ENCODE results near the gene TRNT1.

TRNT1 gene

GRCh38 chr3:3134750-3135448 is 8.2 kb downstream of the TRNT1 start:
- no peaks in the 10 kb centered on the region for H3K27me3 Mint-ChIP-seq (ENCODE audit: low read depth)
- H3K27ac Mint-ChIP-seq, result peak overlapping the region; percentile 7
- peaks cover 31% of the 10 kb centered on the region for H3K4me1 Mint-ChIP-seq (ENCODE audit: low read depth)
- no peaks in the 10 kb centered on the region for H3K9me3 Mint-ChIP-seq
- no peak overlapping the region for H3K4me3 Mint-ChIP-seq
- peaks cover 53% of the 10 kb centered on the region for H3K36me3 Mint-ChIP-seq (ENCODE audit: low read depth)

DNA sequence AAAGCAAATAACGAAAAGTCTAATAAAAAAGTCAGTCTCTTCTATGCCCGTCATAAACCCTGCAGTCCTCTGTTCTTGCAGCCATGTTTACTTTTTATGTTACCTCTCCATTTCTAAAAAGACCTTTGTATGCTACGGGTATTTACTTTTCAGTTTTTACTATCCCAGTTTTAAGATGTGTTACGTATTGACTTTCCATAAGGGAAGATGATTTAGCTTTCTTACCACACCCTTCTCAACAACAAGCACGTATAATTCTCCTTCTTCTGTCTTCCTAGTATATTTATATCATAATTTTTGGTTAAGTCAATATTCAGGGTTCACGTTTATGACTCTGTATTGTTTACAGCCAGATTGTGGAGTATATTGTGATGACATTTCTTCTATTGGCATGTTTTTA is 10.8 kb downstream of the TRNT1 start:
- Mint-ChIP-seq H3K36me3 (ENCODE audit: low read depth) (peaks cover 54% of the 10 kb centered on the region), H3K4me3 (no peak overlapping the region), H3K4me1 (ENCODE audit: low read depth) (peaks cover 29% of the 10 kb centered on the region), H3K9me3 (no peaks in the 10 kb centered on the region), H3K27me3 (ENCODE audit: low read depth) (no peaks in the 10 kb centered on the region), H3K27ac (no peak overlapping the region)

GRCh38 chr3:3141939-3142338 is 15.2 kb downstream of the TRNT1 start:
- H3K9me3 Mint-ChIP-seq, result no peaks in the 10 kb centered on the region
- peaks cover 12% of the 10 kb centered on the region for H3K4me1 Mint-ChIP-seq (ENCODE audit: low read depth)
- H3K27ac Mint-ChIP-seq, result no peak overlapping the region
- no peaks in the 10 kb centered on the region for H3K27me3 Mint-ChIP-seq (ENCODE audit: low read depth)
- H3K36me3 Mint-ChIP-seq (ENCODE audit: low read depth), result peaks cover 62% of the 10 kb centered on the region
- H3K4me3 Mint-ChIP-seq, result no peak overlapping the region

DNA sequence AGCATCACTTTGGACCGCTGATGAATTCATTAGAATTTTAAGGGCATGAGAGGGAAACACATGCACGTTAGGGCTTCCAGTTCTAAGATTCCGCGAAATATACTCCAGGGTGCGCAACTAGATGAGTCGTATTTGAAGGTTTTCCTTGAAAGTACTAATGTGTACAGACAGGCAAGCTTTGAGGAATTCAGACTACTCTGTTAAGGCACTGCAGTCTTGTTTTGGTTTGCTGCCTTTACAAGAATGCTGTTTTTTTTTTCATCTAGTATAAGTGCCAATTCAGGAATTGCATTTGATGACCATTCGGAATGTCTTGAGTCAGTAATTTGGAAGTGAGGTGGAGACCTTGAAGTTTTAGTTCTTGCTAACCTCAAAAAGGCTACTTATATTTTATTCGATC is 19.1 kb downstream of the TRNT1 start:
- Mint-ChIP-seq H3K36me3 (ENCODE audit: low read depth) (peaks cover 48% of the 10 kb centered on the region), H3K27ac (no peak overlapping the region), H3K4me3 (no peak overlapping the region), H3K27me3 (ENCODE audit: low read depth) (no peaks in the 10 kb centered on the region), H3K9me3 (no peaks in the 10 kb centered on the region), H3K4me1 (ENCODE audit: low read depth) (peaks cover 5% of the 10 kb centered on the region)

- H3K4me1 Mint-ChIP-seq (ENCODE audit: low read depth), result peaks cover 13% of the 10 kb centered on the region
- H3K36me3 Mint-ChIP-seq (ENCODE audit: low read depth), result peaks cover 55% of the 10 kb centered on the region
- no peaks in the 10 kb centered on the region for H3K9me3 Mint-ChIP-seq
- no peaks in the 10 kb centered on the region for H3K27me3 Mint-ChIP-seq (ENCODE audit: low read depth)
- H3K4me3 Mint-ChIP-seq, result no peak overlapping the region
- no peak overlapping the region for H3K27ac Mint-ChIP-seq
Observed at GRCh38 chr3:3149560-3149959, 22.8 kb downstream of the TRNT1 start.

DNA sequence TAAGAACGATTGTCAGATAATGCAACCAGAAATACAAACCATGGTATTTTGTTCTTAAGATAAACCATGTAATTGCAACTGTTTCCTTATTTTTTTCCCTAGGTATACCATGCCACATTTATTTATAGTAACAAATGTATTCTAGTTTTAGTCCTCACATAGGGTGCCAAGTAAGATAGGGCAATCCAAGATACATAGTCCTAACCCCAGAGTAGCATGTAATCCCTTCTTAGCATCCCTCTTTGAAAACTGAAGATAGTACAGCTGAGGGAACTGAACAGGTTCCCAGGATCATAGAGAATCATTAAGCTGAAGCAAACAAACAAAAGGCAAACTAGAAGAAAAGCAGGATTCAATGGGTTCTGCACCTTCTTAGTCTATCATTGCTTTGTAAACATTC is 24.8 kb downstream of the TRNT1 start:
- peaks cover 14% of the 10 kb centered on the region for H3K4me1 Mint-ChIP-seq (ENCODE audit: low read depth)
- H3K9me3 Mint-ChIP-seq, result no peaks in the 10 kb centered on the region
- no peak overlapping the region for H3K4me3 Mint-ChIP-seq
- H3K27me3 Mint-ChIP-seq (ENCODE audit: low read depth), result no peaks in the 10 kb centered on the region
- no peak overlapping the region for H3K27ac Mint-ChIP-seq
- H3K36me3 Mint-ChIP-seq (ENCODE audit: low read depth), result peaks cover 50% of the 10 kb centered on the region

GRCh38 chr3:3154879-3155610 is 28.3 kb downstream of the TRNT1 start:
- Mint-ChIP-seq H3K27me3 (ENCODE audit: low read depth) (no peaks in the 10 kb centered on the region), H3K9me3 (no peaks in the 10 kb centered on the region), H3K36me3 (ENCODE audit: low read depth) (peaks cover 60% of the 10 kb centered on the region), H3K4me1 (ENCODE audit: low read depth) (peaks cover 16% of the 10 kb centered on the region), H3K4me3 (no peak overlapping the region), H3K27ac (no peak overlapping the region)

DNA sequence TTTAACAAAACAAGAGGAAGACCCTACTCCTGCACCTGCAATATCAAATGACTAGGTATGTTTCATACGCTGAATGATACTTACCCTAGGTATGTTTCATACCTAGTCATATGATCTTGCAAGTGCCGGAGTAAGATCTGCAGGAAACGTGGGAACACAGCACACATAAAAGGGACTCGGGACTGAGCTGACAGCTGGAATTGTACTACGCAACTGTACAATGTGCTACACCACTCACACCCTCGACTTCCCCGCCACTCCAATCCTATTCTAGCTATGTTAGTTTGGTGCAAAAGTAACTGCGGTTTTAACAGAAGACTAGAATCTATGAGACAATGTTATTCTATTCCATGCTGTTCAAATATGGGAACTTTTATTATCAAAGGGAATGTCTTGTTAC is 30.7 kb downstream of the TRNT1 start:
- H3K9me3 Mint-ChIP-seq, result no peaks in the 10 kb centered on the region
- H3K4me3 Mint-ChIP-seq, result no peak overlapping the region
- H3K36me3 Mint-ChIP-seq (ENCODE audit: low read depth), result peaks cover 56% of the 10 kb centered on the region
- H3K27ac Mint-ChIP-seq, result no peak overlapping the region
- peaks cover 10% of the 10 kb centered on the region for H3K4me1 Mint-ChIP-seq (ENCODE audit: low read depth)
- no peaks in the 10 kb centered on the region for H3K27me3 Mint-ChIP-seq (ENCODE audit: low read depth)

DNA sequence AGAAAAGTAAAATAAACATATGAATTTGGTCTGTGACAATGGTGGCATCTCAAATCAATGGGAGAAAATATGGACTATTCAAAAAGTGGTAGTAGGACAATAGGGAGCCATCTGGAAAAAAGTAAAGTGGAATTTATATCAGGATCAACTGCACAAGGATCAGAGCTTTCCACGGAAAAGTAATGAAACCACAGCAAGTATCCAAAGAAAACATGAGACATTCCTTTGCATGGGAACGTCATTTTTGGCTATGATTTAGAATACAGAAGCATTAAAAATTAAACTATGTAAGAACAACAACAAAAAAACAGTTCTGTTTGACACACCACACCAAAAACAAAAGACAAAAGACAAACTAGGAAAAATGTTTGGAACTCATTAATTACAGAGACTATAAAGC is 34.1 kb downstream of the TRNT1 start:
- H3K27ac Mint-ChIP-seq, result no peak overlapping the region
- peaks cover 2% of the 10 kb centered on the region for H3K4me1 Mint-ChIP-seq (ENCODE audit: low read depth)
- H3K4me3 Mint-ChIP-seq, result no peak overlapping the region
- H3K36me3 Mint-ChIP-seq (ENCODE audit: low read depth), result peaks cover 61% of the 10 kb centered on the region
- H3K9me3 Mint-ChIP-seq, result no peaks in the 10 kb centered on the region
- no peaks in the 10 kb centered on the region for H3K27me3 Mint-ChIP-seq (ENCODE audit: low read depth)

DNA sequence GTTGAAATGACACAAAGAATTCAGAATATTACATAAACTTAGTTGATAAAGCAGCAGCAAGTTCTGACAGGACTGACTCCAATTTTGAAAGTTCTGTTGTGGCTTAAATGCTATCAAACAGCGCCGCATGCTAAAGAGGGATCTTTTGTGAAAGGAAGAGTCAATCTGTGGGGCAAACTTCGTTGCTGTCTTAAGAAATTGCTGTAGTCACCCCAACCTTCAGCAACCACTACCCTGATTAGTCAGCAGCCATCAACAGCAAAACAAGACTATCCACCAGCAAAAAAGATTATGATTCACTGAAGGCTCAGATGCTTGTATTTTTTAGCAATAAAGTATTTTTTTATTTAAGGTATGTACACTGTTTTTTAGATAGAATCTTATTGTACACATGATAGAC is 38.5 kb downstream of the TRNT1 start:
- no peaks in the 10 kb centered on the region for H3K27me3 Mint-ChIP-seq (ENCODE audit: low read depth)
- no peaks in the 10 kb centered on the region for H3K9me3 Mint-ChIP-seq
- H3K4me3 Mint-ChIP-seq, result no peak overlapping the region
- H3K4me1 Mint-ChIP-seq (ENCODE audit: low read depth), result no peaks in the 10 kb centered on the region
- H3K27ac Mint-ChIP-seq, result no peak overlapping the region
- H3K36me3 Mint-ChIP-seq (ENCODE audit: low read depth), result peaks cover 52% of the 10 kb centered on the region

DNA sequence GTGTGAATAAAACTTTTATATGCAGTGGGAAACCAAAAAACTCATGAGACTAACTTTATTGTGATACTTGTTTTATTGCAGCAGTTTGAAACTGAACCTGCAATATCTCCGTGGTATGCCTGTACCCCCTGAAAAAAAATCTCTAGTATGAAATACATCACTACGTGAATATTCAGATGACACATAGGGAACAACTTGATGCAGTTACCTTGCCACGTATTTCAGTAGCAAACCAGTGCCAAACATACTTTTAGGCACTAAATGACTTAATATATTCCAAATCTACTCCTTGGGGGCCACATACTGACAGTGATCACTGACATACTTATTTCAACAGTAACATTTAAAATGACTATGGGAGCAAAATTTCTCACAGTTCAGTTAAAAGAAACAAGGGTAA is 38.9 kb downstream of the TRNT1 start:
- Mint-ChIP-seq H3K9me3 (no peaks in the 10 kb centered on the region), H3K27me3 (ENCODE audit: low read depth) (no peaks in the 10 kb centered on the region), H3K27ac (no peak overlapping the region), H3K4me1 (ENCODE audit: low read depth) (no peaks in the 10 kb centered on the region), H3K4me3 (no peak overlapping the region), H3K36me3 (ENCODE audit: low read depth) (peaks cover 52% of the 10 kb centered on the region)

- Mint-ChIP-seq H3K27ac (peak overlapping the region; percentile 77), H3K27me3 (ENCODE audit: low read depth) (no peaks in the 10 kb centered on the region), H3K36me3 (ENCODE audit: low read depth) (peaks cover 50% of the 10 kb centered on the region), H3K4me1 (ENCODE audit: low read depth) (peaks cover 34% of the 10 kb centered on the region), H3K4me3 (peak overlapping the region; percentile 68), H3K9me3 (no peaks in the 10 kb centered on the region)
Observed at GRCh38 chr3:3170998-3171397, 44.3 kb downstream of the TRNT1 start.

DNA sequence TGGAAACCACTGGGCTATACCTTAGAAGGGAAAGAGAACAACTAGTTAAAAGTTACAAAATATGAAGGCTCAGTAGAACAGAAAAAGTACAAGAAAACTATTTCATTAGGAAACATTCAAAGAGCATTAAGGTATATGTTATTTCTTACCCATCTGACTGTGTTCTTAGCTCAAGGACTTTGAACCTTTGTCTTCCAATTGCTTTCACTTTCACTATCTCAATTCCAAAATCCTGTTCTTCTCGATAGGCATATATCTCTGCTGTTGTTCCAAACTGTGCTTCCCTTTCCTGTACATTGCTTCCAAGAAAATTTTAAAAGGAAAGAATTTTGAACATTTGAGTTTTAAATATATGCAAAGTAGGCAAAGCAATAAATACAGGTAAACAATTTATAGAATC is 45.9 kb downstream of the TRNT1 start:
- Mint-ChIP-seq H3K27ac (peak overlapping the region; percentile 85), H3K9me3 (no peaks in the 10 kb centered on the region), H3K4me1 (ENCODE audit: low read depth) (peaks cover 43% of the 10 kb centered on the region), H3K27me3 (ENCODE audit: low read depth) (no peaks in the 10 kb centered on the region), H3K36me3 (ENCODE audit: low read depth) (peaks cover 41% of the 10 kb centered on the region), H3K4me3 (peak overlapping the region; percentile 79)

- Mint-ChIP-seq H3K4me1 (ENCODE audit: low read depth) (peaks cover 43% of the 10 kb centered on the region), H3K36me3 (ENCODE audit: low read depth) (peaks cover 31% of the 10 kb centered on the region), H3K27me3 (ENCODE audit: low read depth) (no peaks in the 10 kb centered on the region), H3K27ac (peak overlapping the region; percentile 88), H3K4me3 (peak overlapping the region; percentile 96), H3K9me3 (no peaks in the 10 kb centered on the region)
Observed at GRCh38 chr3:3177861-3178497, 51.2 kb downstream of the TRNT1 start.

All from T-helper 1 cell treated with Interleukin-12 subunit alpha and Interleukin-12 subunit beta and Interleukin-4 antibody, amounts not matched to agents 30 μg/mL and 1 μg/mL, for 36 hours (primary cell).